ENCODE data around the gene GCH1. TPM values are rescaled to one million over a fixed set of nuclear protein-coding genes. Genes with fewer than 3 reads are reported as not detected.

Gene GCH1
- total and polyA plus RNA-seq, 4 donors: 1.3 to 10.4 (median 6.7) TPM

- Histone ChIP-seq H3K4me3 (ENCODE audit: low read length in 2 of 2) (no peak overlapping the region), H3K27me3 (ENCODE audit: control insufficient read depth in 1 of 2, insufficient read depth in 2 of 2, low read length in 1 of 2) (no peaks in the 10 kb centered on the region), H3K9me3 (ENCODE audit: control insufficient read depth, low read length) (no peaks in the 10 kb centered on the region), H3K27ac (ENCODE audit: low read depth in 1 of 2, low read length in 2 of 2) (peak overlapping the region in 1 of 2 donors; percentile 57), H3K36me3 (ENCODE audit: control insufficient read depth in 1 of 2, insufficient read depth in 2 of 2, low read length in 1 of 2) (no peaks in the 10 kb centered on the region), H3K4me1 (ENCODE audit: control insufficient read depth in 1 of 2, insufficient read depth in 2 of 2, low read length in 2 of 2) (peaks cover 3 to 7% of the 10 kb centered on the region in 2 donors)
- intact Hi-C loops (cut with DNase I): no loop called here
- no peak for ATAC-seq (ENCODE audit: low FRiP score)
- 31 to 45% methylated on average over 4 of the region's 4 CpGs for WGBS, 2 donors
- DNase-seq: no peak
Observed at GRCh38 chr14:54866588-54866987, 36.0 kb downstream of the GCH1 start.

- ATAC-seq (ENCODE audit: low FRiP score) (no peak), DNase-seq (no peak)
- intact Hi-C loops (cut with DNase I): no loop called here
- H3K4me3 ChIP-seq (ENCODE audit: low read length in 2 of 2): no peak overlapping the region
- H3K9me3 ChIP-seq (ENCODE audit: control insufficient read depth, low read length): no peaks in the 10 kb centered on the region
- peaks cover 3 to 7% of the 10 kb centered on the region in 2 donors for H3K4me1 ChIP-seq (ENCODE audit: control insufficient read depth in 1 of 2, insufficient read depth in 2 of 2, low read length in 2 of 2)
- H3K36me3 ChIP-seq (ENCODE audit: control insufficient read depth in 1 of 2, insufficient read depth in 2 of 2, low read length in 1 of 2): no peaks in the 10 kb centered on the region
- no peak overlapping the region for H3K27ac ChIP-seq (ENCODE audit: low read depth in 1 of 2, low read length in 2 of 2)
- H3K27me3 ChIP-seq (ENCODE audit: control insufficient read depth in 1 of 2, insufficient read depth in 2 of 2, low read length in 1 of 2): no peaks in the 10 kb centered on the region
Observed at GRCh38 chr14:54864526-54864925, 38.1 kb downstream of the GCH1 start.

- H3K27me3 ChIP-seq (ENCODE audit: control insufficient read depth in 1 of 2, insufficient read depth in 2 of 2, low read length in 1 of 2): no peaks in the 10 kb centered on the region
- H3K9me3 ChIP-seq (ENCODE audit: control insufficient read depth, low read length): no peaks in the 10 kb centered on the region
- ATAC-seq (ENCODE audit: low FRiP score) (peak; percentile 76), DNase-seq (no peak)
- H3K36me3 ChIP-seq (ENCODE audit: control insufficient read depth in 1 of 2, insufficient read depth in 2 of 2, low read length in 1 of 2): no peaks in the 10 kb centered on the region
- no peak overlapping the region for H3K27ac ChIP-seq (ENCODE audit: low read depth in 1 of 2, low read length in 2 of 2)
- intact Hi-C loops (cut with DNase I): loop anchor here in 1 of 2 donors (5.0 kb wide), 1 partner anchor 84 kb away; no protein-coding TSS in a partner anchor
- 3 to 19% methylated on average over 1 of the region's 1 CpG for WGBS, 2 donors
- H3K4me3 ChIP-seq (ENCODE audit: low read length in 2 of 2): no peak overlapping the region
- H3K4me1 ChIP-seq (ENCODE audit: control insufficient read depth in 1 of 2, insufficient read depth in 2 of 2, low read length in 2 of 2): no peaks in the 10 kb centered on the region
Observed at GRCh38 chr14:54857830-54858269, 44.8 kb downstream of the GCH1 start.

GRCh38 chr14:54856152-54856551 lies 46.5 kb downstream of the GCH1 start:
- WGBS, 2 donors: 95 to 97% methylated on average over 4 of the region's 4 CpGs
- no peak overlapping the region for H3K27ac ChIP-seq (ENCODE audit: low read depth in 1 of 2, low read length in 2 of 2)
- intact Hi-C loops (cut with DNase I): loop anchor here in 1 of 2 donors (5.0 kb wide), 1 partner anchor 86 kb away; no protein-coding TSS in a partner anchor
- no peaks in the 10 kb centered on the region for H3K27me3 ChIP-seq (ENCODE audit: control insufficient read depth in 1 of 2, insufficient read depth in 2 of 2, low read length in 1 of 2)
- no peaks in the 10 kb centered on the region for H3K36me3 ChIP-seq (ENCODE audit: control insufficient read depth in 1 of 2, insufficient read depth in 2 of 2, low read length in 1 of 2)
- DNase-seq: no peak
- no peak for ATAC-seq (ENCODE audit: low FRiP score)
- H3K9me3 ChIP-seq (ENCODE audit: control insufficient read depth, low read length): no peaks in the 10 kb centered on the region
- H3K4me1 ChIP-seq (ENCODE audit: control insufficient read depth in 1 of 2, insufficient read depth in 2 of 2, low read length in 2 of 2): no peaks in the 10 kb centered on the region
- no peak overlapping the region for H3K4me3 ChIP-seq (ENCODE audit: low read length in 2 of 2)

- intact Hi-C loops (cut with DNase I): no loop called here
- Histone ChIP-seq H3K9me3 (ENCODE audit: control insufficient read depth, low read length) (no peaks in the 10 kb centered on the region), H3K27me3 (ENCODE audit: control insufficient read depth in 1 of 2, insufficient read depth in 2 of 2, low read length in 1 of 2) (no peaks in the 10 kb centered on the region), H3K4me3 (ENCODE audit: low read length in 2 of 2) (no peak overlapping the region), H3K4me1 (ENCODE audit: control insufficient read depth in 1 of 2, insufficient read depth in 2 of 2, low read length in 2 of 2) (no peaks in the 10 kb centered on the region), H3K27ac (ENCODE audit: low read depth in 1 of 2, low read length in 2 of 2) (no peak overlapping the region), H3K36me3 (ENCODE audit: control insufficient read depth in 1 of 2, insufficient read depth in 2 of 2, low read length in 1 of 2) (no peaks in the 10 kb centered on the region)
- WGBS, 2 donors: 75% methylated on average over 2 of the region's 2 CpGs
- ATAC-seq (ENCODE audit: low FRiP score) (no peak), DNase-seq (no peak)
Observed at GRCh38 chr14:54854181-54854580, 48.4 kb downstream of the GCH1 start.

- Histone ChIP-seq H3K27me3 (ENCODE audit: control insufficient read depth in 1 of 2, insufficient read depth in 2 of 2, low read length in 1 of 2) (no peaks in the 10 kb centered on the region), H3K27ac (ENCODE audit: low read depth in 1 of 2, low read length in 2 of 2) (no peak overlapping the region), H3K9me3 (ENCODE audit: control insufficient read depth, low read length) (no peaks in the 10 kb centered on the region), H3K4me1 (ENCODE audit: control insufficient read depth in 1 of 2, insufficient read depth in 2 of 2, low read length in 2 of 2) (no peaks in the 10 kb centered on the region), H3K36me3 (ENCODE audit: control insufficient read depth in 1 of 2, insufficient read depth in 2 of 2, low read length in 1 of 2) (no peaks in the 10 kb centered on the region), H3K4me3 (ENCODE audit: low read length in 2 of 2) (no peak overlapping the region)
- WGBS, 2 donors: 91 to 93% methylated on average over 3 of the region's 3 CpGs
- intact Hi-C loops (cut with DNase I): no loop called here
- no peak for ATAC-seq (ENCODE audit: low FRiP score)
- DNase-seq: no peak
Observed at GRCh38 chr14:54853339-54853738, 49.3 kb downstream of the GCH1 start.

GRCh38 chr14:54852215-54852614 lies 50.4 kb downstream of the GCH1 start:
- H3K36me3 ChIP-seq (ENCODE audit: control insufficient read depth in 1 of 2, insufficient read depth in 2 of 2, low read length in 1 of 2): no peaks in the 10 kb centered on the region
- no peaks in the 10 kb centered on the region for H3K4me1 ChIP-seq (ENCODE audit: control insufficient read depth in 1 of 2, insufficient read depth in 2 of 2, low read length in 2 of 2)
- no peak for ATAC-seq (ENCODE audit: low FRiP score)
- DNase-seq: no peak
- H3K9me3 ChIP-seq (ENCODE audit: control insufficient read depth, low read length): no peaks in the 10 kb centered on the region
- H3K27me3 ChIP-seq (ENCODE audit: control insufficient read depth in 1 of 2, insufficient read depth in 2 of 2, low read length in 1 of 2): no peaks in the 10 kb centered on the region
- H3K4me3 ChIP-seq (ENCODE audit: low read length in 2 of 2): no peak overlapping the region
- no peak overlapping the region for H3K27ac ChIP-seq (ENCODE audit: low read depth in 1 of 2, low read length in 2 of 2)
- intact Hi-C loops (cut with DNase I): no loop called here
- 83 to 85% methylated on average over 3 of the region's 3 CpGs for WGBS, 2 donors

- Histone ChIP-seq H3K27ac (ENCODE audit: low read depth in 1 of 2, low read length in 2 of 2) (no peak overlapping the region), H3K27me3 (ENCODE audit: control insufficient read depth in 1 of 2, insufficient read depth in 2 of 2, low read length in 1 of 2) (no peaks in the 10 kb centered on the region), H3K4me1 (ENCODE audit: control insufficient read depth in 1 of 2, insufficient read depth in 2 of 2, low read length in 2 of 2) (peaks cover 0 to 2% of the 10 kb centered on the region in 2 donors), H3K36me3 (ENCODE audit: control insufficient read depth in 1 of 2, insufficient read depth in 2 of 2, low read length in 1 of 2) (no peaks in the 10 kb centered on the region), H3K9me3 (ENCODE audit: control insufficient read depth, low read length) (no peaks in the 10 kb centered on the region), H3K4me3 (ENCODE audit: low read length in 2 of 2) (no peak overlapping the region)
- WGBS, 2 donors: 82 to 95% methylated on average over 1 of the region's 1 CpG
- DNase-seq: no peak
- no peak for ATAC-seq (ENCODE audit: low FRiP score)
- intact Hi-C loops (cut with DNase I): no loop called here
Observed at GRCh38 chr14:54848910-54849309, 53.7 kb downstream of the GCH1 start.

- Histone ChIP-seq H3K36me3 (ENCODE audit: control insufficient read depth in 1 of 2, insufficient read depth in 2 of 2, low read length in 1 of 2) (no peaks in the 10 kb centered on the region), H3K27ac (ENCODE audit: low read depth in 1 of 2, low read length in 2 of 2) (no peak overlapping the region), H3K4me3 (ENCODE audit: low read length in 2 of 2) (no peak overlapping the region), H3K4me1 (ENCODE audit: control insufficient read depth in 1 of 2, insufficient read depth in 2 of 2, low read length in 2 of 2) (peaks cover 3 to 4% of the 10 kb centered on the region in 2 donors), H3K27me3 (ENCODE audit: control insufficient read depth in 1 of 2, insufficient read depth in 2 of 2, low read length in 1 of 2) (no peaks in the 10 kb centered on the region), H3K9me3 (ENCODE audit: control insufficient read depth, low read length) (no peaks in the 10 kb centered on the region)
- 90 to 92% methylated on average over 7 of the region's 7 CpGs for WGBS, 2 donors
- intact Hi-C loops (cut with DNase I): no loop called here
- DNase-seq (no peak), ATAC-seq (ENCODE audit: low FRiP score) (no peak)
Observed at GRCh38 chr14:54845641-54846040, 57.0 kb downstream of the GCH1 start.
